NCI-H460 (cell line): ENCODE results near the gene HS6ST1. TPM values are rescaled to one million over a fixed set of nuclear protein-coding genes. Genes with fewer than 3 reads are reported as not detected.

Experiments
- DNase-seq: peaks from one replicate; pipeline ENCODE4 v3.0.0-alpha.2; 2016; ENCODE audit warnings: low read depth; ENCODE audit errors: extremely low read depth
- total RNA-seq: library from RNA; depleted of rRNA; stranded (reverse); fragments of >200 nt; shearing (Covaris generic); gene quantifications from 2 replicates; pipeline ENCODE4 v1.2.3, GENCODE V29; 2014

Gene HS6ST1
- total RNA-seq, 1 experiment from 2014 or later: 15.6 TPM

DNA sequence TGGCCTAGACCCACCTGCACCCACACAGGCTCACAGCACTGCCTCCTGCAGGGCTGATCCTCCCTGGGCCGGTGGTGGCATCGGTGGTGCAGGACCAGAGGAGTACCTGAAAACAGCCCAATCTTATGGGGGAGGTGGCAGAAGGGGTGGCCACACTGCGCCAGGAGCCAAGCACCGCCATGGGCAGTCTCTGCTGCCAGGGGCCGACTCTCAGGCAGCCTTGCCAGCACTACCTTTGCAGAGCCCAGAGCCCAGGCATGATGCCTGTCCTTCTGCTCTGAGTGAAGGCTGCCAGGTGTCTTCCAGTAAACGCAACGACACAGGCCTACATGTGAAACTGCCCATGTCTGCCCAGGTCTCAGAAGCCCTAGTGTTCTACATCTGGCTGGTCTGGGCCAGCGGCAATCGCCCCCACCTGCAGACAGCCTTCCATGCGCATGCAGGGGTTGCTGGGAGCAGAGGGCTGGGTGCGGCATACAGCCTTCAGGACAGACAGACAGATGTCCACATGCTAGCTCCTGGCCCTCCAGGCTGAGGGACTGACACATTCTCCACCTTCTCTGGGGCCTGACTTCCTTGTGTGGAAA is 6.8 kb downstream of the HS6ST1 start:
- no peak for DNase-seq

DNA sequence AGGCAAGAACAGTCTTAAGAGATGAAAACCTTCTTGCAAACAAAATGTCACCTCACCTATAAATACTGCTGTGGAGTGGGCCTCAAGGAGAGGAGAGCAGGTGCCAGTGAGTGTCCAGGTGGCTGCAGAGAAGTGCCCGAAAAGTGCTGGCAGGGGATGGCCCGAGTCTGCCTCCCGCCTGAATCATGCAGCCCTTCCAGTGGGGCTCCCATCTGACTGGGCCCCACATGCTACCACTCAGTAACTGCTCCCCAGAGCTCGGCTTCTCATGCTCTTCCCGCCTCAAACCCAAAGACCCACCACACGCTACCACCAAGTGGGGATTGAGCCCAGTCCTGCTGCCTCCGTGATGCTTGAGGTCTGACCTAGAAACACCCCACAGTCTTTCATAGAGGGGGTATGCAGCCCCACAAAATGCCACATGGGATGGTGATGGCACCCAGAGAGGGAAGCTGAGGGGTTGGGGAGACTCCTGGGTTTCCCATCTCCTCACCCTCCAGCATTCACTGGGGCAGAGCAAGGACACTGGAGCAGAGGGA is 7.4 kb downstream of the HS6ST1 start:
- no peak for DNase-seq

DNA sequence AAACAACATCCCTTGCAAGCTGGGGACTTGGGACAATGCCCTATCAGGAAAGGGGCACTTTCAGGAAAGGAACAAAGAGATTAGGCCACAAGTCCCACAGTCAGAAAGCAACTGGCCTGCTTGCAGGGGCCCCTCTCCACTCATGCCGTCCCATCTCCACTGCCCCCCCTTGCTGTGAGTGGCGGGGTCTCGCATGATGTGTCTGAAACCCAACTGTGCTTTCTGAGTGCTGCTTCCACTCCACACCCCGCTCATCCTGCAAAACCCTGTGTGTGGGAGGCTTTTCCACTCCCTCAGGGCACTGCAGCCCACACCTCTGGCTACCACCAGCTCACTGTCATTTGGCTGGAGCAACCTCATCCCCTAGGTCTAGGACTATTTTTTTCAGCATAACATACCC is 7.9 kb downstream of the HS6ST1 start:
- no peak for DNase-seq

DNA sequence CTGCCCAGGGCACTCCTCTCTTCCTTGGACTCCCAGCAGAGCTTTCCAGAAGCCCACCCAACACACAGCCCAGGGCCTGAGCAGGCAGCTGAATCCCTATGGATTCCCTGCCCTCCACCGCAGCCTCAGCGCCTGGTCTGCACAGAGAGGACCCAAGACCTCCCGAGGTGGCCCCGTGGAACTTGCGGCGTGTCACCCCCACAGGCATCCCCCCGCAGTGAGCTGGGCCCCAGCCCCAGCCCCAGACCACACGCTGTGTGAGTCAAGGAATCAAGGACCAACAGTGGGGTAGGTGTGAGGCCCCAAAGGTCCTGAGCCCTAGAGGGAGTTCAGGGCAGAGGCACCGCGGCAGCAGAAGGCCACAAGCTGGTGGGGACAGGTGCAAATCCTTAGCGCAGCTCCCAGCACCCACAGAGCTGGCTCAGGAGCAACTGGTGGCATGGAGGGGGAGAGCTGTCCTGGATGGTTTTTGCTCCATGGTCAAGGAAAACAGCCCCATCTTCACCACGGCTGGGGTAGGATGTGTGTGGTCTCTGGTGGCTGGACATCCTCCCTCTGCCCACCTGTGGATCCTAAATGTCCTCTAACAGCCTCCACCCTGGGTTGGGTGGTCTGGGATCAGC is 8.5 kb downstream of the HS6ST1 start:
- no peak for DNase-seq

DNA sequence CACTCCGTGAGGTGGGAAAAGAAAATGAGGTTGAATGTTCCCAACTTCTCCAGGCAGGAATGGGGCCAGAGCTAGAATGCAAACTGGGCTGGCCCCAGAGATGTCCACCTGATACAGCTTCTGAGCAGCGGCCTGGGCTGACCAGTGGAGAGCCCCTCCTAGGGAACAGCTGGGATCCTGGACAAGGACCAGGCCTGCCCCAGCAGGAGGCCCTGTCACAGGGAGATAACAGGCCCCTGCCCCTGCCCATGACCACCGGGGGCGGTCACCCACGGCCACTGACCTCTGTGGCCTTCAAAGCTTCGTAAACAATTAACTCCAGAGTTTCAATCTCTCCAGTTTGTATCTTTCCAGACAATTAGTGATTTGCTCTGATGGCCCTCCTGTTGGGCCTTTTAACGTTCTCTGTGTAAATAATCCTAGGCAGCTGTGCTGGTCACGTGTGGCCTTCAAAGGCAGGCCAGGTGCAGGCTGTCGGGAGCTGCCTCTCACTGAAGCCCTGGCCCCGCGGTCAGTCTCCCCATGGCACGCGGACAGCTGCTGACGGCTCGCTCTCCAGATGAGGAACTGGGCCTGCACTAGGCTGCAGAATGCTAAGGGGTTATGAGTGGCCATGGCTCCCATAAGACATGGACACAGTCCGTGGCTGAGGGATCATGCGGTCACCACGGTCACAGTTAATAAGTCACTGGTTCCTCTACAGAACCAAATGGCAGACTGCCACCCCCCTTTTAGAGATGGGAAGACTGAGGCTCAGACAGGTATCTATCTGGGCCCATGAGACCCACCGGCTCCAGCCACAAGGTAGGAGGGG is 9.2 kb downstream of the HS6ST1 start:
- DNase-seq: no peak

DNA sequence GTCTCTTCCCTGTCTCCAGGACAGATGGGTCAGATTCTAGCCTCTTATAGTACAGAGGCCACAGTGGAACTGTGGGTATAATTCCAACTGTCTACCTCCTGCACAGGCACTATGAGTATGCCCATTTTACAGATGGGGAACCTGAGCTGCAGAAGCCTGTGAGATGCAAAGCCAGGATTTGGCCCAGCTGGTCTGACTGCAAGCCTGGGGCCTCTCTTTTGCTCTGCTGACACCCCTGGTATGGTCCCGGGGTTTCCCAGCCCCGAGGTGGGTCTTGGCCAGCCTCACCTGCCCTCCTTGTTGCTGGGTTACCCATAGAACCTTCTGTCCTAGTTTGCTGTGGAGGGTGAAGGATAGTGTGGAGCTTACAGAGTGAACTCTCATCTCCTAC is 9.8 kb downstream of the HS6ST1 start:
- DNase-seq: no peak

DNA sequence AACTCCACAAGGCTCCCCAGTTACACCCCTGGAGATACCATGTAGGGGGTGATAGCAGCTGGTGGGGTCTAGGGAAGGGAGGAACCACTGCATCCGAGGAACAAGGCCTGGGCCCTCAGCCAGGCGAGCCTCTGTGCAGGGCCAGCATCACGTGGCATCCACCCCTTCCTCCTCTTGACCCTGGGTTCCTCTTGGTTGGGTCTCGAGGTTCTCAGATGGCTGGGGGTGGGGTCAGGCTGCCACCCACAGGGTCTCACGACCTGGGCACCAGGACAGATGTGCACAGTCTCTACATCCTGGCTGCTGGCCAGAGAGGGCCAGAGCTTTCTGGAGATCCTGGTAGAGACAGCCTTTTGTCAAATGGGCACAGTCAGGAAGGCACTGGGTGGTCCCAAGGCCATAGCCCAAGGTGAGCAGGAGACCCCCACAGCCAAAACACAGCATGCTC is 10.4 kb downstream of the HS6ST1 start:
- no peak for DNase-seq

DNA sequence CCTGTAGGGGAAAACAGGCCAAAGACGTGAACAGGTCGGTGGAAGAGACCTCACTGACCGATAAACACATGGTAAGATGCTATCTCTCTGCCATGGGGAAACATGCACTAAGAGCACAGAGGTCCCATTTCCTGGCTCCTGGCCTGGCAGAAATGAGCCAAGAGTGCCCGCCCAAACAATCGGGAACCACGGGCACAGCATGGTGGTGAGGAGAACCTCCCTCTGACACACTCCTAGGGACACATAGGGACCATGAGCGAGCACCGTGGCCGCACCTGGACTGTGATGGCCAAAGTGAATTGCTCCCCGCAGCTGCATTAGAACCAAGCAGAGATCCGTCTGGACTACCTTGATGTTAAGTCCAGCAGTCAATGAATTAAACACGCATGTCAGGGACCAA is 11.1 kb downstream of the HS6ST1 start:
- DNase-seq: no peak

DNA sequence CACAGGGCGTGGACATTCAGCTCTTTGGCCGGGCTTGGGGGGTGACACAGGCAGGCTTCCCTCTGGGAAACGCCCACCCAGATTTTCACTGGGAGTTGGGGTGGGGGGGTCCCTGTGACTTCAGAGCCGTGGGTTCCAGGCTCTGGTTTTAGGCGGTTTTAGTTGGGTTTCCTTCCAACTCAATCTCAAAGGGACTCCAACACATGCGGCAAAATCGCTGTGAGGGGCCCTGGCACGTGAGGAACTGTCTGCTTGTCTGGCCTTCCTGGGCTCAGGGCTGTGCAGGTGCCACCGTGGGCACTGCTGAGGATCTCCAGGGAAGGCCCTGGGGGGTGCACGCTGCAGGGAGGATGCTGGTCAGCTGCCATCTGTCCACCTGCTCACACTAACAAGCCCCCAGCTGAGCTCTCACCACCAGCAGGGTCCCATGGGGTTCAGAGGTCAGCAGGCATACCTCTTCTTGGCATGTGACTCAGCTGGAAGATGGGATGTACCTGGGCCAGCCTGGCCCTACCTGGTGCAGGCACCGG is 11.7 kb downstream of the HS6ST1 start:
- DNase-seq: no peak

DNA sequence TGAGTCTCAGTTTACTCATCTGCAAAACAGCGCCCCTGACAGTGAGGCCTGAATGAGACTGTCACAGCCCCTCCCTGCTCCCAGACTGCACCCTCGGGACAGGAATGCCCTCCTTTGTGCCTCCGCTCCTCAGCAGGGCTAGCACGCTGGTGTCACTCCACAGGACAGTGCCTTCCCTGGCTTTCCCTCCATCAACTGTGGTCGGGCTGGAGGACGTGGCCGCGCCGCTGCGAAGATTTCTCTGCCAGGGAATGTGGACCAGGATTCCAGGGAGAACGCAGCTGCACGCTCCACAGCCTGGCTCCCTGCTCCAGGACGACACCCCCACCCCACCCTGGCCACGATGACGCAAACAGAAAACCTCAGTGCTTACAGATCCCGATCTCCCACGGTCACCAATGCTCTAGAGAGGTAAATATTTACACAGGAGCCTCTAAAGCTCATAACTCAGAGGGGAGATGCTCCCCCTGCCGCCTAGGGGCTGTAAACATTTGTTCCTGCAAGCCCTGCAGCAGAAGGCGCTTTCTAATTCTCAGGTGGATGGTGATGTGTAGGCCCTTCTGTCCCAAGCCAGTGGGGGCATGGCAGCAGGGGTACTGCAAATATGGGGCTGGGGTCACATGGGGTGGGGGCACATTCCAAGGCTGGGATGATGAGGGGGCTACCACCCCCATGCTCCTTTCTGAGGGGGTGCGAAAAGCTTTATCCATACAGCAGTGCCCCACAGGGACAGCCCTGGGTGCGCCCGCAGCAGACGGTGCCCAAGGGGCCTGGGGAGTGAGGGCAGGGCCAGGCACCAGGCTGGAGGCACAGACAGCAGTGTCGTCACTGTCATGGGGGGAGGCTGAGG is 12.4 kb downstream of the HS6ST1 start:
- DNase-seq: peak; percentile 30

DNA sequence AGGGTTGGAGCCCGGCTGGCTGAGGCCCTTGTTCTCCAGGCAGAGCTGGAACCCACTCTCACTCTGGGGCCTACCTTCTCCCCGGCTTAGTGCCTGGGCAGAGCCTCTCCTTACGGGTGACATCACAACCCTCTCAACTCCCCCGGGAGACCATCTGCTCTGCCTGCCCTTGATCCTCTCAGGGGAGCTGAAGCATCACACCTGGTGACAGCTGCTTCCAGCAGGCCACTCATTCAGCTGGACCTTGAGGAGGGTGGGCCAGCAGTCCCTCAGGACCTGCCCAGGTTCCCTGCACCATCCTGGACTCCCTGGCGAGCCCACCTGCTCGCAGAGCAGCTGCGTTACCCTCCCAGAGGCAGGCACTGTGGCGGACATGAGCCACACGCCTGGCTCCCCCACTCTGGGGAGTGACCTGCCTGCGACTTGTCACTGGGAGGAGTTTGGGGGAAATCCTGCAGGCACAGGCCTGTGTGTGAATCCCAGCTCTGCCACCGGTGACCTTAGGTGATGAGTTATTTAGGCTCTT is 13.1 kb downstream of the HS6ST1 start:
- DNase-seq: no peak

DNA sequence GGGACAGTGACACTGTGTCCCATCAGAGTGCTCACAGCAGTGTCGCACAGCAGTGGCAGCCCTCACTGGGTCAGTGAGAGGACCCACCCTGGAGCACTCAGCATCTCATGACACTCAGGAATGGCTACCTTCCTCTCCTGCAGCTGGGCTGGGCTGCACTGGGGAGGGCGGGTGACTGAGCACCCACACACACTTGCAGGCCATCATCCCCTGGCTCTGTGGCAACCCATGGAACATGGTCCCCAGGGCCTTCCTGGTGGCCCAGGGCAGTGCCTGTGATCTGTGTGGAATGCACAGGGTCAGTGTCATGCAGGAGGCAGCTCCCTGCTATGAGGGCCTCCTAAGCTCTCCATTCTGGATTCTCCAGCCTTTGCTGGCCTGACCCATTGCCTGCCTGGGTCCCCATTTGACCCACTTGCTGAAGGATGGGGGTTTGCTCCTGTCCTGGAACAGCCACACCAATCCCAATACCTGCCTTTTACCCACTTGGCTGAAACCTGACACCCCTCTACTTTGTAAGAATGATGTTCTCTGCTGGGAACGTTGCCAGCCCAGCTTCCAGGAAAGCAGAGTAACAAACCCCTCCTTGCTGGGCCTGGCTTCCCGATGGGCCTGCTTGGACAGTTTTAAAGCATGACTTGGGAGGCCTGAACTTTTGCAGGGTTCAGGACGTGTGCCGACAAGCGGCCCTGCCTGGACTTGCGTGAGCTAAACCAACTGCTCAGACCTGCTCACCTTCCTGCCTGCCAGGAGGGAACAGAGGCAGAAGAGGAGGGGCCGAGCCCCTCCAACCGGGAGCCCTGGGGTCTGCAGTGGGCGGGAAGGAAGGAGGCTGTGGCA is 13.7 kb downstream of the HS6ST1 start:
- no peak for DNase-seq

DNA sequence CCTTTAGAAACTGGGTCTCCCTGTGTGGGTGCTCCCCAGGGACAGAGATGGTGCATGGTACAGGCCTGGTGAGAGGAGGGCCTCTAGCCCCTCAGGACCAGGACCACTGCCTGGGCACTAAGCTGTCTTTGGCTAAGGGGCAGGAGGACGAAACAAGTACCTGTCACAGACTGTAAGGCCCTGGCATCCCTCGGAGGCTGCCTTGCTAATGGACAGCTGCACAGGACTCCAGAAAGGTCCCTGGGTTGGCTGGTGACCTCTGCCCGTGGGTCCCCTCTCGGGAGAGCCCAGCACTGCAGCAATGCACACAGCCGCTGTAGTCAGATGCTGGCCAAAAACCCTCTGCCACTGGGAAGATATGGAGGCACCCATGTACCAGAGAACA is 14.3 kb downstream of the HS6ST1 start:
- no peak for DNase-seq

DNA sequence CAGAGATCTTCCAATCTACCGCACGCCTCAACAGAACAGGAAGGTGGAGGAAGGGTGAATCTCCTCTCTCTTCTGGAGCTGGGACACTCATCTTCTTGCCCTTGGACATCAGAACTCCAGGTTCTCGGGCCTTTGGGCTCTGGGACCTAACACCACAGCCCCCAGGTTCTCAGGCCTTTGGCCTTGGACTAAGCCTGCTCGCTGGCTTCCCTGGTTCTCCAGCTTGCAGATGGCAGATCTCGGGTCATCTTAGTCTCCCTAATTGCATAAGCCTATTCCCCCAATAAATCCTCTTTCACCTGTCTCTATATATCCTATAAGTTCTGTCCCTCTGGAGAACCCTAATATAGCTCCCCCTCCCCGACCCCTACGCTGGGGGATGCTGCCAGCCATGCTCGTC is 14.8 kb downstream of the HS6ST1 start:
- DNase-seq: no peak

DNA sequence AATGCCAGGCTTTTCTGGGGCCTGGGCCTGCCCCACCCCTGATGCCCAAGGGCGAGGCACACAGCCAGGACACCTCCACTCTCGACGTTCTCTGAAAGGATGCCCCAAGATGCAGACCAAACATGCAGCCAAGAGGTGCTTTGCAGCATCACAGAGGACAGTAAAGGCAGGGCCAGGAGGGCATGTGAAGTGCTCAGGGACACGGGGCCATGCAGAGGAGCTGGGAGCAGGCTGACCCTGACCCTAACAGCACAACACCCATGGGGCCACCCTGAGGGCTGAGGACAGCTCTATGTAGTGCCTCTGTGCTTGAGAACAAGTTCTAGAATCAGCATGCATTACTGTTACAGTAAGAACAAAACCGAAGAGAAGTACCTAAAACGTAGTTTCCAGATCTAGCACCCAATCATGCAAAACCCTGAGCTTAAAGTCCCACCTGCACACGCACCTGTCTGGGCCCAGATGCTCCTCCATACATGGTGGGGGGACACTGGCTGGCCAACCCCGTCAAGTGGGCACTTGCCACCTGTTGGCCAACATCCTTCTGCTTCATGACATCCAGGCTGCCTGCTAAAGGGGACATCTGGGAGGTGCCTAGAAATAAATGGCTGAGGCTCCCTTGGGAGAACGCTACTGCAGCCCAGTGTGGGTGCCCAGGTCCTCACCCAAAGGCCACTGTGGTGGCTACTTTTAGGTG is 15.4 kb downstream of the HS6ST1 start:
- no peak for DNase-seq

DNA sequence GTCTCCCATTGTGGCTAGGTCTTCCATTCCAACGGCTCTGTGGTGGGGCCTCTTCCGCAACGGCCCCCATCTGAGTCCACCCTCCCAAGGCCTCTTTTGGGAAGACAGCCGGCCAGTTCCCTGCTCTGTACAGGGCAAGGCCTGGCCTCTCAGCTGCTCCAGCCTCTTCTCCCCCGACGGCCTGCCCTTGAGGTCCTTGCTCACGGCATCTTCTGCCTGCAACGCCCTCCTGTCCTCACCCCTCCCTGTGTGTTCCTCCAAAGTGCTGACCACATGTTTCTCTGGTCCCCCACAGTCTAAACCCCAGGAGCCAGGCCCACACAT is 16.0 kb downstream of the HS6ST1 start:
- no peak for DNase-seq

DNA sequence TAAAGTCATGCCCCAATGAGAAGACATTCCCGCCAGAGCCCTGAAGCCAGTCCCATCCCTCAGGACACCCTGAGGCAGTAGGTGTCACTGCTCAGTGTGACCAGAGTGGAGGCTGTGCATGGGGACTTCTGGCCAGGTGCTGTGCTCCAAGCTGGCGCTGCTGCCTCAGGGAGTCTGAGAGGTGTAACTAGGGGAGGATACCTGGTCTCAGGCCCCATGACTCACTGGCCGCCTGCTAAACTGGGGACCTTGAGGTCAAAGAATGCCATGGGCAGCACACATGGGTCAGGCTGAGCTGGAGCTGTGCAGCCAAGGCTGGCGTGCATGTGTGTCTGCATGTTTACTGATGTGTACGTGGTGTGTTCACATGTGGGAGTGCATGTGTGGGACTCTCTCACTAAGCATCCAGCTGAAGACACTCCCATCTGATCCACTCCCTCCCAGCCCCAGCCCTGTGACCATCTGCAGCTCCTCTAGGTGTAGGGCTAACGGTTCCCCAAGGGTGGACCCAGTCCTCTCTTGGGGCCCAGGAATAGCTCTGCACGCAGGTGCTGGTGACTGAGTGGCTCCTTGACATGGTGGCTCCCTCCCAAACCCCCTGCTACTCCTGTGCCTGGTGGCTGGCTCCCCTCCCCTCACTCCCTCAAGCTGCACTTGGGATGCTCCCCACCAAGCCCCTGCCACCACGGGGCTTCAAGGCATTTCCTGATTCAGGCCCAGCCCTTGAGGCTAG is 16.5 kb downstream of the HS6ST1 start:
- DNase-seq: no peak

DNA sequence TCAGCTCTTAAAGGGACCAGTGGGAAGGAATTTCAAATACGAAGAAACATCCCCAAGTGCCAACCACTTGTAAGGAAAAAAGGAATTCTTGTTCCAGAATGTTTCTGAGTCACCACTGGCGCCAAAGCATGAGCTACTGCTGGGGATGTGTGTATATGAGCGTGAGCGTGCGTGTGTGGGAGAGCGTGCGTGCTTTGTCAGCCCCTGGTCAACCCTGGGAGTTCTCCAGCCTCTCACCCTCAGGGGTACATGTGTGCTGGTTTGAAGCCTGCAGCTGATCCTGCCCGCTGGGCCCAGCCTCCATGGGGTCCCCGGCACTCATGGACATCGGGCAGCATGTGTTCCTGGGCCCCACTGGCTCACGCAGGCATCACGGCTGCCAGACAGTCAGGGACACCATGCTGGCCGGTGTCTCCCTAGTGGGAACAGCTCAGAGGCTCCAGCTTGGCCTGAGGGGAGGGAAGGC is 17.1 kb downstream of the HS6ST1 start:
- DNase-seq: no peak
